Urothelium cell line (cell line): Measurements from ENCODE around the gene C17orf50.

Experiments
- DNase-seq: peaks from one replicate; pipeline ENCODE4 v3.0.0; 2011; ENCODE audit warnings: low spot score, mixed read lengths
- FAIRE-seq: peaks from 2 replicates; lab custom pipeline; 2011; peaks lifted over from hg19 to GRCh38; lab: Jason Lieb, UNC

C17orf50 gene

DNA sequence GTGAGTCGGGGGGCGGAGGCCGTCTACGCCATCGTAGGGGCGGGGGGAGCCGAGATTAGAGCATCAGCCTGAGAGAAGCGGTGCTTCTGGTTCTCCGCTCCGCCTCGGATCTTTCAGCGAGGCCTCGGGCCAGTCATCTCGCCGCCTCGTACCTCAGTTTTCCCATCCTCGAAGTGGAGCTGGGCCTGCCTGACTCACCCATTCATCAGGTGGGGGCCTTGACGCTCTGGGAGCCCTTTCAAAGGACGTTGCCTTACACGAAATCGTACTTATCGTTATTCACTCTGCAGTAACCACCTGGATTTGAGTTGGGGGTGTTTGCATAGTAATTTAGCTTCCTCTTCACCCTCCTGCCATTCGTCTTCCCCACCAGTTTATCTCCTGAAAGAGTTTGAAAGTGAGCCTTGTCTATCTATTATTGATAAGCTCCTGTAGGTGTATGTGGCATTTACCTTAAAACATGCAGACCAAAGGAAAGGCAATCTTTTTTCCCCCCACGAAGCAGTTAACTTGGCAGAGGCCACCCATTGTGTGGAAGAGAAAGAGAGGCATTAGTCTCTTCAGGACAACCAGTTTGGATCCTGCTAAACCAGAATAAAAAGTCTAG lies 49.3 kb downstream of the C17orf50 start:
- DNase-seq: no peak
- FAIRE-seq: no peak

DNA sequence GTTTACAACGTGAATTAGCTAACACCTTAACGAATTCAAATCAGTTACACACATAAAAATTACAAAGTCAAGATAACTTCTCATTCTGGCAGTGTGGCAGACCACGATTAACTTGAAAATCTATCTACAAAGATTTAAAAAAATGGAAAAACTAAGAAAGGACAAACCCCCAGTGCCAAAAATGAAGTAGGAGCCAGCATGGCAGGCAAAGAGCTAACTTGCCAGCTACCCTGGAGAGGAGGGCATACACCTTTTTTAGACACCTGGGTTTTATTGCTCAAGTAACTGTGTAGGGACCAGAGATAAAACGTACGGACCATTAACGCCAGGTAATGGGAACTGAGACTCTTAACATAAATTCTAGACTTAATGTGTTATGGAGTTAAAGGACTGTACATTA lies 51.1 kb downstream of the C17orf50 start:
- FAIRE-seq: no peak

GRCh38 chr17:35812456-35812855 lies 51.8 kb downstream of the C17orf50 start:
- no peak for FAIRE-seq
- DNase-seq: no peak

More for the DNA sequence above, 51.1 kb downstream of the C17orf50 start:
- no peak for DNase-seq
